Panc1 (cell line): ENCODE measurements around the gene HACD1. TPM values are rescaled to one million over a fixed set of nuclear protein-coding genes. Genes with fewer than 3 reads are reported as not detected.
"Not testable (repeated sequence)": the region's sequence is repeated elsewhere in the genome, so short reads cannot be mapped to it uniquely, and the experiment has no call there.

Experiments
- ATAC-seq: fragments of 200-7000 bp; cut with Tn5 transposase; 2 replicates; pipeline ENCODE4 v1.9.1; 2020; ENCODE audit warnings: mild to moderate bottlenecking, moderate library complexity
- BruUV-seq: library from RNA; stranded (reverse); fragments of 400-500 nt; replicated peaks from 2 replicates; lab custom pipeline; 2021; lab: Mats Ljungman, UMichigan
- CTCF ChIA-PET: fragments of 300-600 bp; sonication (Branson Sonifier 250); formaldehyde crosslinking; loops from one replicate; lab custom pipeline; 2022; ENCODE audit warnings: antibody characterized with exemption; lab: Charles Lee
- POLR2A ChIA-PET: fragments of 300-600 bp; sonication (Branson Sonifier 250); formaldehyde crosslinking; loops from one replicate; lab custom pipeline; 2022; ENCODE audit warnings: antibody characterized with exemption; lab: Charles Lee
- DNase-seq: peaks from one replicate; pipeline ENCODE4 v3.0.0-alpha.2; 2010; ENCODE audit warnings: low read depth, low spot score
- H3K27ac ChIP-seq: 2 replicates; pipeline ENCODE4 v1.5.1; 2011; ENCODE audit warnings: mild to moderate bottlenecking, low read length, inconsistent platforms
- H3K27me3 ChIP-seq: fragments of 200-500 bp; sonication (Bioruptor generic); 2 replicates; pipeline ENCODE4 v1.6.0; 2014; ENCODE audit warnings: low read length, inconsistent platforms; ENCODE audit not compliant: control insufficient read depth, insufficient read depth
- H3K36me3 ChIP-seq: fragments of 200-500 bp; sonication (Bioruptor generic); 2 replicates; pipeline ENCODE4 v1.5.1; 2014; ENCODE audit warnings: inconsistent platforms, mild to moderate bottlenecking, low read length, moderate library complexity; ENCODE audit not compliant: control insufficient read depth, insufficient read depth
- H3K4me1 ChIP-seq: 2 replicates; pipeline ENCODE4 v1.5.1; 2011; ENCODE audit warnings: inconsistent platforms, mild to moderate bottlenecking, low read length, moderate library complexity; ENCODE audit not compliant: control insufficient read depth, insufficient read depth
- H3K4me3 ChIP-seq, 2 experiments: 2 replicates each; pipeline ENCODE4 v1.5.1; 2011 to 2012; ENCODE audit warnings: low read depth in 2 of 2, low read length in 2 of 2, mild to moderate bottlenecking in 2 of 2, inconsistent platforms in 1 of 2, moderate library complexity in 1 of 2
- H3K9me3 ChIP-seq: fragments of 200-500 bp; sonication (Bioruptor generic); 2 replicates; pipeline ENCODE4 v1.5.1; 2014; ENCODE audit warnings: low read depth, mild to moderate bottlenecking, inconsistent platforms, low read length, moderate library complexity; ENCODE audit not compliant: control insufficient read depth, insufficient read depth
- CTCF ChIP-seq: fragments of 450-650 bp; IDR thresholded peaks from 2 replicates; pipeline ENCODE4 v1.5.1; 2017; ENCODE audit warnings: mild to moderate bottlenecking
- POLR2AphosphoS5 ChIP-seq: IDR thresholded peaks from 2 replicates; pipeline ENCODE4 v1.6.1; 2012; ENCODE audit warnings: mild to moderate bottlenecking, low read depth, low read length, moderate library complexity
- REST ChIP-seq, 2 experiments: IDR thresholded peaks; 2 replicates each; pipeline ENCODE4 v1.6.1; 2011 to 2012; ENCODE audit warnings: low read depth in 2 of 2, control low read depth in 1 of 2, low read length in 1 of 2, mild to moderate bottlenecking in 1 of 2, moderate library complexity in 1 of 2; ENCODE audit not compliant: insufficient read depth in 1 of 2
- SIN3A ChIP-seq: IDR thresholded peaks from 2 replicates; pipeline ENCODE4 v1.6.1; 2012; ENCODE audit warnings: low read depth, mild to moderate bottlenecking, low read length, moderate library complexity, borderline replicate concordance; ENCODE audit not compliant: insufficient read depth
- TCF7L2 ChIP-seq: IDR thresholded peaks from 2 replicates; pipeline ENCODE4 v1.6.1; 2011; ENCODE audit warnings: mild to moderate bottlenecking, low read depth, low read length, inconsistent platforms
- in situ Hi-C: cut with HindIII; loops from 2 replicates; pipeline ENCODE4 v1.10.0; 2016; ENCODE audit warnings: low sequenced_read_pairs, low pct_unique_long_range_greater_than_20kb
- intact Hi-C: fragments of 100-400 bp; cut with micrococcal nuclease; formaldehyde crosslinking; loops from one replicate; pipeline ENCODE4 v1.10.0; 2022; ENCODE audit not compliant: unreplicated experiment
- total RNA-seq: library from RNA; stranded (reverse); gene quantifications from one replicate; pipeline ENCODE4 v1.2.1, GENCODE V29; 2021; ENCODE audit not compliant: unreplicated experiment

Gene HACD1
- total RNA-seq, 1 experiment from 2014 or later = 53.1 TPM

- no peaks in the 10 kb centered on the region for H3K27me3 ChIP-seq
- TF ChIP-seq TCF7L2 (no peak), SIN3A (no peak), POLR2AphosphoS5 (no peak), CTCF (no peak), REST (IDR thresholded peaks at IDR 0.05; ENCODE audit: insufficient read depth in 1 of 2, low read depth in 2 of 2, low read length in 1 of 2) (no peak)
- H3K4me3 ChIP-seq = no peak overlapping the region
- intact Hi-C loops (loop anchor here (10.0 kb wide), 1 partner anchor 146 kb away; no protein-coding TSS in a partner anchor), in situ Hi-C loops (no loop called here)
- POLR2A ChIA-PET = interaction anchor here (0.6 kb wide), 1 partner anchor 857 kb away, joined by 3 read pairs; no protein-coding TSS in a partner anchor
- DNase-seq (no peak), ATAC-seq (no peak)
- H3K9me3 ChIP-seq = no peaks in the 10 kb centered on the region
- H3K4me1 ChIP-seq = no peaks in the 10 kb centered on the region
- no peak overlapping the region for H3K27ac ChIP-seq
- no TSS peak for BruUV-seq
- CTCF ChIA-PET = interaction anchor here (0.5 to 0.6 kb wide), 2 partner anchors 8 to 185 kb away, joined by 3 to 5 read pairs; no protein-coding TSS in a partner anchor
- H3K36me3 ChIP-seq = peaks cover 3% of the 10 kb centered on the region; the same call in 1 of the 2 replicates
Measured at GRCh38 chr10:17590969-17591645, 26.1 kb downstream of the HACD1 start.

GRCh38 chr10:17589316-17589715, 27.9 kb downstream of the HACD1 start:
- H3K9me3 ChIP-seq, H3K4me3 ChIP-seq, in situ Hi-C loops, H3K27ac ChIP-seq, CTCF ChIA-PET, DNase-seq, intact Hi-C loops, H3K27me3 ChIP-seq, POLR2A ChIA-PET, ATAC-seq, H3K36me3 ChIP-seq, BruUV-seq, H3K4me1 ChIP-seq: not testable (repeated sequence)

DNA sequence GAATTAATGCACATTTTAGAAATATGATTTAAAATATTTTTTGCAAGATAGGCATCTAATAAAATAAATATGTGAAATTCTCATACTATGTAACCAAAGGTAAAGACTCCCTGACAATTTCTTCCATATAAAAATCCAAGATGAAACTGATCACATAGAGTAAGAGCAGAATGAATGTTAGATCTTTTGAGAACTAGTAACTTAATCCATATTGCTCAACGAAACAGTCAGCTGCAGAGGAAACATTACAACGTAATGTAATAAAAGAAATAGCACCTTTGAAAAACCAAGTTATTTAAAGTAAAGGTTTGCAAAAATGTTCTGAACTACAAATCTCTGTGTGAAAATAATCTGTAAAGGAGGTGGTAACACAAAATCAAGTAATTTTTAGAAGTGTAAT, 28.8 kb downstream of the HACD1 start:
- no peaks in the 10 kb centered on the region for H3K4me1 ChIP-seq
- ChIA-PET CTCF (no interaction called here), POLR2A (no interaction called here)
- BruUV-seq = no TSS peak
- H3K36me3 ChIP-seq = no peaks in the 10 kb centered on the region
- TF ChIP-seq CTCF (no peak), TCF7L2 (no peak), POLR2AphosphoS5 (no peak), REST (IDR thresholded peaks at IDR 0.05; ENCODE audit: insufficient read depth in 1 of 2, low read depth in 2 of 2, low read length in 1 of 2) (no peak), SIN3A (no peak)
- intact Hi-C loops = no loop called here
- ATAC-seq = no peak
- in situ Hi-C loops = no loop called here
- no peak for DNase-seq
- H3K27ac ChIP-seq = no peak overlapping the region
- no peaks in the 10 kb centered on the region for H3K27me3 ChIP-seq
- H3K4me3 ChIP-seq = no peak overlapping the region
- H3K9me3 ChIP-seq = no peaks in the 10 kb centered on the region
